ENCODE results near the gene LRRC32.

- no peak for TF ChIP-seq EZH2 (IDR thresholded peaks at IDR 0.05; ENCODE audit: low read length, unreplicated experiment)
- TF ChIP-seq CTCF (conservative IDR thresholded peaks at IDR 0.05; ENCODE audit: low read depth, low read length) = no peak
- TF ChIP-seq EZH2phosphoT487 (IDR thresholded peaks at IDR 0.05; ENCODE audit: borderline replicate concordance, low read length) = no peak
Observed at GRCh38 chr11:76705826-76706225, 35.3 kb upstream of the LRRC32 start.

All from PC-3 (cell line).